Large intestine (tissue), 3 donors: ENCODE results near the gene BRSK2. TPM values are rescaled to one million over a fixed set of nuclear protein-coding genes. Genes with fewer than 3 reads are reported as not detected.
"Not testable (repeated sequence)": the region's sequence is repeated elsewhere in the genome, so short reads cannot be mapped to it uniquely, and the experiment has no call there.

Experiments
- DNase-seq, 2 donors: peaks; one replicate each; pipeline versions ENCODE4 v3.0.0 to v3.0.0-alpha.2; 2013
- H3K27ac ChIP-seq: one replicate; pipeline ENCODE4 v1.5.1; 2013; ENCODE audit warnings: low read length
- H3K27me3 ChIP-seq: 2 replicates; pipeline ENCODE4 v1.6.1; 2013; ENCODE audit warnings: low read length; ENCODE audit not compliant: control insufficient read depth, insufficient read depth
- H3K36me3 ChIP-seq: 2 replicates; pipeline ENCODE4 v1.6.1; 2013; ENCODE audit warnings: low read length; ENCODE audit not compliant: control insufficient read depth, insufficient read depth
- H3K4me1 ChIP-seq: one replicate; pipeline ENCODE4 v1.6.1; 2013; ENCODE audit warnings: low read length; ENCODE audit not compliant: control insufficient read depth, insufficient read depth
- H3K4me3 ChIP-seq: one replicate; pipeline ENCODE4 v1.5.1; 2013; ENCODE audit warnings: low read length
- H3K9me3 ChIP-seq: one replicate; pipeline ENCODE4 v1.6.1; 2013; ENCODE audit warnings: mild to moderate bottlenecking, low read depth, low read length, moderate library complexity; ENCODE audit not compliant: control insufficient read depth
- WGBS: methylation state at CpG from one replicate; pipeline ENCODE4 v1.1.5; 2013; ENCODE audit warnings: low lambda C conversion rate; ENCODE audit not compliant: insufficient coverage; 5-methylcytosine and 5-hydroxymethylcytosine counted together
- polyA plus RNA-seq: library from polyadenylated mRNA; unstranded; fragments of 120-200 nt; gene quantifications from one replicate; pipeline ENCODE4 v1.2.1, GENCODE V29; 2013

BRSK2 gene
- polyA plus RNA-seq, 1 donor: 14.7 TPM

GRCh38 chr11:1404461-1405185, 14.9 kb downstream of the BRSK2 start:
- Histone ChIP-seq H3K36me3 (no peaks in the 10 kb centered on the region), H3K4me3 (no peak overlapping the region), H3K27me3 (no peaks in the 10 kb centered on the region), H3K27ac (no peak overlapping the region), H3K9me3 (no peaks in the 10 kb centered on the region), H3K4me1 (no peaks in the 10 kb centered on the region)
- DNase-seq: no peak
- no CpG with 5 or more reads among the region's 25 CpGs for WGBS

DNA sequence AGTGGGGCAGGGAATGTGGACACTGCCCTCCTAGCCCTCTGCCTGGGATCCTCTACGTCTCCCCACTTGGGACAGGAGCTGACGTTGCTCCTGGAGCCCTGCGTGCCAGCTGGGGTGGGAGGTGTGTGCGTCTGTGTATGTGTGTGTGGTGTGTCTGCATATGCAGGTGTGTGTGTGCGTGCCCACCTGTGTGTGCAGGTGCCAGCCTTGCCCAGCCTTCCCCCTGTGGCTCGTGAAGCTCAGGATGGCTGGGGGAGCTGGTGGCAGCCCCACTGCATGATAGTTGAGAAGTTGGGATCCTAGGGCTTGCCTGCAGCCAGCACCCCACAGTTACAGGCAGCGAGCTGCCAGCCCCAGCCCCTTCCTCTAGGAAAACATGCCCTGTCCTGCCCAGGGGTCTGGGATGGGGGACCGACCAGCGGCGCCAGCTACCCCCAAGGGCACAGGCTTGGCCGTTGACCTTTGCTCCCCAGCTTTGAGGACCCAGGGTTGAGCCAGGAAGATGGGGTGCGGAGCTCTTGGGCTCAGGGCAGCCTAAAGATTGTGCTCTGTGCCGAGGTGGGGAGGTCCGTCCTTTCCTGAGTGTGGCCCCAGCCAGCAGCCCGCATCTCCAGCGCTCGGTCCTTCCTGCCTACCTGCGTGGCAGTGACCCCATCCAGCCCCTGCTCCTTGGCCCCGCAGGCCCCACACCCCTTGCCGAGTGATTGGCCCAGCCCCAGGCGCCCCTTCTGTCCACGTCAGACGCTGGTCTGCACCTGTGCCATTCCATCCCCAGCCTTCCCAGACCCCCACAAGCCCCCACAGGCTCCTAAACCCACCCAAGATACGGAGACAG, 15.7 kb downstream of the BRSK2 start:
- no CpG with 5 or more reads among the region's 24 CpGs for WGBS
- no peaks in the 10 kb centered on the region for H3K4me1 ChIP-seq
- H3K36me3 ChIP-seq: no peaks in the 10 kb centered on the region
- no peak overlapping the region for H3K4me3 ChIP-seq
- H3K9me3 ChIP-seq: no peaks in the 10 kb centered on the region
- no peaks in the 10 kb centered on the region for H3K27me3 ChIP-seq
- H3K27ac ChIP-seq: no peak overlapping the region
- DNase-seq: no peak

DNA sequence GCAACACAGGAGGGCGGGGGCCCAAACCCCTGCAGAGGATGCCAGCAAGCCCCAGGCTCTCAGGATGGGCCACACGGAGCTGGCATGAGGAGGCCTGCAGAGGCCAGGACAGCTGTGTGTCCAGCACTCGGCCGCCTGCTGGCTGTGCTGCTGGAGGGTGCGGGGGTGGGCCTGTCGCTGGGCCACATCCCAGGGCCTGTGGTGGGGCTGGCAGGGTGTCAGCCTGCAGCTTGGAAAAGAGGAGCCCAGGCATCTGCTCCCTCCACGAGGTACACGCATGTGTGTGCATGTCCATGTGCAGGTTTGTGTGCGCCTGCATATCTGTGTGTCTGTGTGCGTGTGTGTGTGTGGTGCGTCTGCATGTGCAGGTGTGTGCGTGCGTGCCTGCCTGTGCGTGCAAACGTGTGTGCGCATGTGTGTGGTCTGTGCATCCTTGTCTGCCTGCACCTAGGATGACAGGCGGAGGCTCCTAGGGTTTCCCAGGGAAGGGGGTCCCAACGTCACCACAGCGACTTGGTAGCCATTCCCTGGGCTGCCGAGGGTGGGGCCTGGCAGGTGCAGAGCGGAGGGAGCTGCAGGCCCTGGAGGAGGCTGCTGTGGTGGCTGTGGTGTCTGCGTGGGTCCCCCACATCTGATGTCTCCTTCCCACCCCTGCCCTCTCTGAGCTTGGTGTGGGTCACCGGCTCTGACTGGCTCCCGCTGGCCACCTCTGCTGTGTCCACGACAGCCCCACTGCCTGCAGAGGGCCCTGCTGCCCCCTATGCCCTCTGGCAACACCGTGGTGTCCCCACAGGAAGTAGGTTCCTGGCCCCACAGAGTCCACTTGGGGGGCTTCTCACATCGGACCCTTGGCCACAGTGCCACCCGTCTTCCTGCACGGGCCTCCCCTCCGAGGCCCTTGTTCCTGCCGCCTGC, 17.1 kb downstream of the BRSK2 start:
- H3K27me3 ChIP-seq: no peaks in the 10 kb centered on the region
- no peak overlapping the region for H3K4me3 ChIP-seq
- DNase-seq: no peak
- no peak overlapping the region for H3K27ac ChIP-seq
- no peaks in the 10 kb centered on the region for H3K36me3 ChIP-seq
- no peaks in the 10 kb centered on the region for H3K4me1 ChIP-seq
- WGBS: no CpG with 5 or more reads among the region's 31 CpGs
- H3K9me3 ChIP-seq: peaks cover 7% of the 10 kb centered on the region

DNA sequence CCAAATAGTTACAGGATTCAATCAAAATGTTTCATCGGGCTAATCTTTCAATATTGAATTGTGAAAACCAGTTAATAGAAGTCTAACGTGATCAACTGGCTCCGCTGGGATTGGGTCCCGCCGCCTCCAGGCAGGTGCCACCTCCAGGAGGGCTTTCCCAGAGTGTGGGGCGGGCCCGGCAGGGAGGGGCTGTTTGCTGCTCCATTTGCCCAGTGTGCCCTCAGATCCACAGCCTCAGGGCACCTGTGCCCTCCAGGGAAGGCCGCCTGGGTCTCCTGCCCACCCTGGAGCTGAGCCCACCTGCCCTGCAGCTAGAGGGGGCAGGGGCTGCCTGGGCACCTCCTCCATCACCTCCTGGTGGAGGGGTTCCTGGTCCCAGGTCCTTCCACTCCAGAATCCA, 17.9 kb downstream of the BRSK2 start:
- no CpG with 5 or more reads among the region's 8 CpGs for WGBS
- Histone ChIP-seq H3K27ac (no peak overlapping the region), H3K4me1 (no peaks in the 10 kb centered on the region), H3K9me3 (peaks cover 11% of the 10 kb centered on the region), H3K36me3 (no peaks in the 10 kb centered on the region), H3K27me3 (no peaks in the 10 kb centered on the region), H3K4me3 (no peak overlapping the region)
- no peak for DNase-seq

DNA sequence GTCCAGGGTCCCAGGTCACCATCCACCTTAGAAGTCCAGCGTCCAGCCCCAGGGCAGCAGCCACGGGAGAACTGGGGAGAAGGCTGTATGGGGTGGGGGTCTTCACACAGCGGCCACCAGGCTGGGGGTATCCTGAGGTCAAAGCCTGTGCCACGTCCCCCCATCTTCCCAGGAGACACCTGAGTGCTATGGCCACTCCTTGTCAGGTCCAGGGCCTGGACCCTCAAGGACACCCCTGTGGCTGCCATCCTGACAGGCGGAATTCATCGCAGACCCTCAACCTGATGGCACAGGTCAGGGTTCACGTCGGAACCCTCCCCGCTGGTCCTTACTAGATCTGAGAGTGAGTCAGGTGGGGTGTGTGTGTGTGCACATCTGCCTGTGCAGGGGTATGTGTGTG, 18.6 kb downstream of the BRSK2 start:
- Histone ChIP-seq H3K4me3 (no peak overlapping the region), H3K27me3 (no peaks in the 10 kb centered on the region), H3K36me3 (no peaks in the 10 kb centered on the region), H3K9me3 (peaks cover 12% of the 10 kb centered on the region), H3K4me1 (no peaks in the 10 kb centered on the region), H3K27ac (no peak overlapping the region)
- WGBS: no CpG with 5 or more reads among the region's 9 CpGs
- no peak for DNase-seq

GRCh38 chr11:1409108-1409851, 19.5 kb downstream of the BRSK2 start:
- DNase-seq: no peak
- no peaks in the 10 kb centered on the region for H3K27me3 ChIP-seq
- no peaks in the 10 kb centered on the region for H3K4me1 ChIP-seq
- no peaks in the 10 kb centered on the region for H3K36me3 ChIP-seq
- peaks cover 16% of the 10 kb centered on the region for H3K9me3 ChIP-seq
- H3K27ac ChIP-seq: no peak overlapping the region
- WGBS: no CpG with 5 or more reads among the region's 29 CpGs
- no peak overlapping the region for H3K4me3 ChIP-seq

DNA sequence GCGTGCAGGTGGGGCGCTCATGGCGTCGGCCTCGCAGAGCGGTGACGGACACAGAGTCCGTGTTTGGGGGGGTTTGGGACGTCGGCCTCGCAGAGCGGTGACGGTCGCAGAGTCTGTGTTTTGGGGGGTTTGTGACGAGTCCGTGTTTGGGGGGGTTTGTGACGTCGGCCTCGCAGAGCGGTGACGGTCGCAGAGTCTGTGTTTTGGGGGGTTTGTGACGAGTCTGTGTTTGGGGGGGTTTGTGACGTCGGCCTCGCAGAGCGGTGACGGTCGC, 20.1 kb downstream of the BRSK2 start:
- H3K36me3 ChIP-seq, DNase-seq, H3K27ac ChIP-seq, H3K4me3 ChIP-seq, H3K27me3 ChIP-seq, H3K4me1 ChIP-seq: not testable (repeated sequence)
- H3K9me3 ChIP-seq: peaks cover 16% of the 10 kb centered on the region
- no CpG with 5 or more reads among the region's 29 CpGs for WGBS

DNA sequence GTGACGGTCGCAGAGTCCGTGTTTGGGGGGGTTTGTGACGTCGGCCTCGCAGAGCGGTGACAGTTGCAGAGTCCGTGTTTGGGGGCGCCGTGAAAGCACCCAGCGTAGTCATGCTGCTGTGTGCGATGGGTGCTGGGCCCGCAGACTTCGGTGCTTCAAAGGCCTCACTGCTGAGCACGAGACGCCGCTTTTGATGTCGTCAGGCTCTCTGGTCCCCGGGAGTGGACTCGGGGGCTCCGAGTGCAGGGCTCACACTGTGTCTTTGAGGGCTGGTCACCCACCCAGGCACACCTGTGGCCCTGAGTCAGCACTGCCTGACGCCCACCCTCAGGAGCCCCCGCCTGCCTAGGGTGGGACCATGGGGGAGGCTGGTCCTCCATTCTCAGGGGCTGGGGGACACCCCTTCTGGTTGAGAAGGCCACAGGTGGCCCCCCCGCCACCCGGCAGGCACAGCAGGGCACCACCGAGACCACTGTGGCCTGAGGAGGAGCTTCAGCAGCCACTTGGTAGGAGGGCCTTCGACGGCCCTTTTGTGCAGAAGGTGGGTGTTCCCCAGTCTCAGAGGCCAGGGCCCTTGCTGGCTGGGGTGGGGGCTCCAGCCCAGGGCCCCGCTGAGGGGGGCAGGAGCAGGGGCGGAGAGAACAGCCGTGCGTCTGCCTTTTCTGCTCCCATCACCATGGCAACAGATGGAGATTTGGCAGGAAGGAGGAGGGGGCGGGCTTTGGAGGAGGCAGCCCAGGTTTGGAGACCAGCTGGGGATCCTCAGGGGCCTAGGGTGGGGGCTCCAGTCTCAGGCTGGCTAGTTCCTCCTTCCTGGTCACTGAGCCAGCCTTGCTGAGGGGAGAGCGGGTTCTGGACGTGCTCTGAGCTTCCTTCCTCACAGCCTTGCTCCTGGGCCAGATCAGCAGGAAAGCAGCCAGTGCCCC, 20.9 kb downstream of the BRSK2 start:
- Histone ChIP-seq H3K9me3 (peaks cover 20% of the 10 kb centered on the region), H3K4me3 (no peak overlapping the region), H3K27me3 (no peaks in the 10 kb centered on the region), H3K27ac (no peak overlapping the region), H3K36me3 (no peaks in the 10 kb centered on the region), H3K4me1 (no peaks in the 10 kb centered on the region)
- no CpG with 5 or more reads among the region's 35 CpGs for WGBS
- peak in 1 of 2 donors; percentile 38 for DNase-seq

- Histone ChIP-seq H3K9me3 (peaks cover 26% of the 10 kb centered on the region), H3K4me1 (no peaks in the 10 kb centered on the region), H3K27ac (no peak overlapping the region), H3K36me3 (no peaks in the 10 kb centered on the region), H3K27me3 (no peaks in the 10 kb centered on the region), H3K4me3 (no peak overlapping the region)
- DNase-seq: no peak
- WGBS: no CpG with 5 or more reads among the region's 13 CpGs
These were observed 21.6 kb downstream of the BRSK2 start for GRCh38 chr11:1411301-1411700.
